HepG2 (cell line): Measurements from ENCODE around the gene ZSCAN4. TPM values are rescaled to one million over a fixed set of nuclear protein-coding genes. Genes with fewer than 3 reads are reported as not detected.

Source experiments
- FOXA3 ChIP-seq: IDR thresholded peaks from 2 replicates; pipeline ENCODE4 v1.6.1; 2016; ENCODE audit warnings: missing genetic modification reagents, missing compliant biosample characterization
- GLMP ChIP-seq: sonication (generic); formaldehyde crosslinking; IDR thresholded peaks from 2 replicates; pipeline ENCODE4 v1.9.0; 2021; ENCODE audit warnings: missing genetic modification reagents, mild to moderate bottlenecking, borderline replicate concordance
- HOXA3 ChIP-seq: sonication (generic); formaldehyde crosslinking; IDR thresholded peaks from 2 replicates; pipeline ENCODE4 v1.5.0; 2020; ENCODE audit warnings: missing genetic modification reagents
- KDM5B ChIP-seq: sonication (generic); formaldehyde crosslinking; IDR thresholded peaks from 2 replicates; pipeline ENCODE4 v1.4.0; 2020; ENCODE audit warnings: missing genetic modification reagents, mild to moderate bottlenecking, borderline replicate concordance
- KDM6A ChIP-seq: IDR thresholded peaks from 2 replicates; pipeline ENCODE4 v1.6.1; 2016; ENCODE audit warnings: low read depth
- KLF16 ChIP-seq, 2 experiments: sonication (generic) in 1 of 2; formaldehyde crosslinking in 1 of 2; IDR thresholded peaks; 2 replicates each; pipeline versions ENCODE4 v1.6.1 to v1.8.0; 2016 to 2023; ENCODE audit warnings: missing genetic modification reagents in 2 of 2, missing compliant biosample characterization in 1 of 2
- MATR3 ChIP-seq: sonication (generic); formaldehyde crosslinking; IDR thresholded peaks from 2 replicates; pipeline ENCODE4 v1.4.0; 2020; ENCODE audit warnings: missing genetic modification reagents
- MXI1 ChIP-seq: IDR thresholded peaks from 3 replicates; pipeline ENCODE4 v1.6.1; 2012; ENCODE audit warnings: low read depth, low read length, inconsistent platforms, borderline replicate concordance
- NR2F1 ChIP-seq, 2 experiments: fragments of 450-650 bp in 1 of 2; formaldehyde crosslinking in 1 of 2; IDR thresholded peaks; 2 replicates each; pipeline versions ENCODE4 v1.5.0 to v1.6.1; 2016 to 2020; ENCODE audit warnings: mild to moderate bottlenecking in 1 of 2, missing compliant biosample characterization in 1 of 2, missing genetic modification reagents in 1 of 2, moderate library complexity in 1 of 2
- THAP8 ChIP-seq: sonication (generic); formaldehyde crosslinking; IDR thresholded peaks from 2 replicates; pipeline ENCODE4 v1.5.1; 2020; ENCODE audit warnings: missing genetic modification reagents, mild to moderate bottlenecking, borderline replicate concordance
- TSC22D2 ChIP-seq: sonication (generic); formaldehyde crosslinking; IDR thresholded peaks from 2 replicates; pipeline ENCODE4 v1.5.1; 2020; ENCODE audit warnings: missing genetic modification reagents, mild to moderate bottlenecking, borderline replicate concordance
- XBP1 ChIP-seq: sonication (generic); formaldehyde crosslinking; IDR thresholded peaks from 2 replicates; pipeline ENCODE4 v1.5.0; 2020; ENCODE audit warnings: missing genetic modification reagents
- ZBTB38 ChIP-seq: sonication (generic); formaldehyde crosslinking; IDR thresholded peaks from 2 replicates; pipeline ENCODE4 v1.5.1; 2020; ENCODE audit warnings: mild to moderate bottlenecking, missing genetic modification reagents
- ZFX ChIP-seq: sonication (generic); formaldehyde crosslinking; IDR thresholded peaks from 2 replicates; pipeline ENCODE4 v1.4.0; 2020; ENCODE audit warnings: mild to moderate bottlenecking, low read depth, missing genetic modification reagents, moderate library complexity
- ZNF143 ChIP-seq: sonication (generic); formaldehyde crosslinking; IDR thresholded peaks from 2 replicates; pipeline ENCODE4 v1.4.0; 2020; ENCODE audit warnings: missing genetic modification reagents
- ZNF253 ChIP-seq: sonication (generic); formaldehyde crosslinking; IDR thresholded peaks from 2 replicates; pipeline ENCODE4 v1.8.0; 2022; ENCODE audit warnings: mild to moderate bottlenecking, missing genetic modification reagents, borderline replicate concordance
- ZNF580 ChIP-seq: IDR thresholded peaks from 2 replicates; pipeline ENCODE4 v1.6.1; 2016; ENCODE audit warnings: low read depth, borderline replicate concordance
- ZNF737 ChIP-seq: sonication (generic); formaldehyde crosslinking; IDR thresholded peaks from 2 replicates; pipeline ENCODE4 v1.5.0; 2020; ENCODE audit warnings: missing genetic modification reagents, mild to moderate bottlenecking, borderline replicate concordance
- ZNF784 ChIP-seq: sonication (generic); formaldehyde crosslinking; IDR thresholded peaks from 2 replicates; pipeline ENCODE4 v1.5.1; 2020; ENCODE audit warnings: missing genetic modification reagents, mild to moderate bottlenecking, borderline replicate concordance
- polyA plus RNA-seq, 8 experiments: library from polyadenylated mRNA; depleted of rRNA in 3 of 8; stranded (reverse) in 7 of 8; unstranded in 1 of 8; fragments of >200 nt; fragmentation: Illumina TruSeq in 4 of 8; extraction: Trizol in 4 of 8; gene quantifications; 2 replicates each; pipeline versions ENCODE4 v1.2.1 to v1.2.3, GENCODE V29; 2011 to 2016; ENCODE audit warnings: low read depth in 4 of 8, missing spikeins in 1 of 8, mixed read lengths in 1 of 8; ENCODE audit not compliant: insufficient read depth in 1 of 8
- total RNA-seq, 5 experiments: library from RNA; depleted of rRNA; stranded (reverse); fragments of >200 nt; fragmentation: Illumina TruSeq; extraction: Trizol; gene quantifications; 2 replicates each; pipeline ENCODE4 v1.2.3, GENCODE V29; 2016; ENCODE audit warnings: low read depth in 1 of 5
- TF ChIP-seq, protein P1 (sequence below): sonication (generic); formaldehyde crosslinking; IDR thresholded peaks from 2 replicates; pipeline ENCODE4 v1.4.0; 2020; ENCODE audit warnings: missing genetic modification reagents, borderline replicate concordance
- TF ChIP-seq, protein P2 (sequence below): sonication (generic); formaldehyde crosslinking; IDR thresholded peaks from 2 replicates; pipeline ENCODE4 v1.8.0; 2022; ENCODE audit warnings: mild to moderate bottlenecking, missing genetic modification reagents, borderline replicate concordance

ZSCAN4 gene
- total and polyA plus RNA-seq, 2 of the 13 experiments (the other 11 are each of a cell fraction or from before 2014, with no cell fraction given), result 0.60 to 0.73 TPM

GRCh38 chr19:57664269-57665127 is 4.2 kb upstream of the ZSCAN4 start (continued):
- peak; percentile 68; the same call in 1 of the 2 replicates for TF ChIP-seq ZNF737 (CRISPR knock-in tag)
- TF ChIP-seq XBP1, result no peak
- TF ChIP-seq MXI1, result peak; percentile 46; the same call in 1 of the 3 replicates
- TF ChIP-seq NR2F1 (CRISPR knock-in tag; IDR thresholded peaks at IDR 0.05), result peak in 1 of 2 experiments; percentile 44; a peak in 1 of 4 replicates
- TF ChIP-seq ZNF143 (CRISPR knock-in tag), result peak; percentile 43
- no peak for TF ChIP-seq KDM6A
- peak; percentile 69 for TF ChIP-seq ZFX (CRISPR knock-in tag)
- TF ChIP-seq KLF16 (CRISPR knock-in tag; IDR thresholded peaks at IDR 0.05), result peak in 1 of 2 experiments; percentile 49; a peak in 1 of 4 replicates
- no peak for TF ChIP-seq MATR3 (CRISPR knock-in tag)
- TF ChIP-seq, protein P1, sequence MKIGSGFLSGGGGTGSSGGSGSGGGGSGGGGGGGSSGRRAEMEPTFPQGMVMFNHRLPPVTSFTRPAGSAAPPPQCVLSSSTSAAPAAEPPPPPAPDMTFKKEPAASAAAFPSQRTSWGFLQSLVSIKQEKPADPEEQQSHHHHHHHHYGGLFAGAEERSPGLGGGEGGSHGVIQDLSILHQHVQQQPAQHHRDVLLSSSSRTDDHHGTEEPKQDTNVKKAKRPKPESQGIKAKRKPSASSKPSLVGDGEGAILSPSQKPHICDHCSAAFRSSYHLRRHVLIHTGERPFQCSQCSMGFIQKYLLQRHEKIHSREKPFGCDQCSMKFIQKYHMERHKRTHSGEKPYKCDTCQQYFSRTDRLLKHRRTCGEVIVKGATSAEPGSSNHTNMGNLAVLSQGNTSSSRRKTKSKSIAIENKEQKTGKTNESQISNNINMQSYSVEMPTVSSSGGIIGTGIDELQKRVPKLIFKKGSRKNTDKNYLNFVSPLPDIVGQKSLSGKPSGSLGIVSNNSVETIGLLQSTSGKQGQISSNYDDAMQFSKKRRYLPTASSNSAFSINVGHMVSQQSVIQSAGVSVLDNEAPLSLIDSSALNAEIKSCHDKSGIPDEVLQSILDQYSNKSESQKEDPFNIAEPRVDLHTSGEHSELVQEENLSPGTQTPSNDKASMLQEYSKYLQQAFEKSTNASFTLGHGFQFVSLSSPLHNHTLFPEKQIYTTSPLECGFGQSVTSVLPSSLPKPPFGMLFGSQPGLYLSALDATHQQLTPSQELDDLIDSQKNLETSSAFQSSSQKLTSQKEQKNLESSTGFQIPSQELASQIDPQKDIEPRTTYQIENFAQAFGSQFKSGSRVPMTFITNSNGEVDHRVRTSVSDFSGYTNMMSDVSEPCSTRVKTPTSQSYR (CRISPR knock-in tag), result no peak
- peak; percentile 55 for TF ChIP-seq HOXA3
- TF ChIP-seq TSC22D2 (CRISPR knock-in tag), result no peak; the same call in 1 of the 2 replicates
- peak; percentile 32; the same call in 1 of the 2 replicates for TF ChIP-seq ZBTB38
- TF ChIP-seq, protein P2, sequence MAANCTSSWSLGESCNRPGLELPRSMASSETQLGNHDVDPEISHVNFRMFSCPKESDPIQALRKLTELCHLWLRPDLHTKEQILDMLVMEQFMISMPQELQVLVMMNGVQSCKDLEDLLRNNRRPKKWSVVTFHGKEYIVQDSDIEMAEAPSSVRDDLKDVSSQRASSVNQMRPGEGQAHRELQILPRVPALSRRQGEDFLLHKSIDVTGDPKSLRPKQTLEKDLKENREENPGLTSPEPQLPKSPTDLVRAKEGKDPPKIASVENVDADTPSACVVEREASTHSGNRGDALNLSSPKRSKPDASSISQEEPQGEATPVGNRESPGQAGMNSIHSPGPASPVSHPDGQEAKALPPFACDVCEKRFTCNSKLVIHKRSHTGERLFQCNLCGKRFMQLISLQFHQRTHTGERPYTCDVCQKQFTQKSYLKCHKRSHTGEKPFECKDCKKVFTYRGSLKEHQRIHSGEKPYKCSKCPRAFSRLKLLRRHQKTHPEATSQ (CRISPR knock-in tag), result no peak
- TF ChIP-seq ZNF253, result no peak
- no peak for TF ChIP-seq FOXA3
- no peak for TF ChIP-seq THAP8 (CRISPR knock-in tag)
- TF ChIP-seq ZNF580 (CRISPR knock-in tag), result peak; percentile 43; the same call in 1 of the 2 replicates
- no peak for TF ChIP-seq GLMP (CRISPR knock-in tag)
- TF ChIP-seq KDM5B, result peak; percentile 70; the same call in 1 of the 2 replicates
- no peak for TF ChIP-seq ZNF784 (CRISPR knock-in tag)
